ENCODE data around the gene TULP4.

Gene TULP4, protein sequence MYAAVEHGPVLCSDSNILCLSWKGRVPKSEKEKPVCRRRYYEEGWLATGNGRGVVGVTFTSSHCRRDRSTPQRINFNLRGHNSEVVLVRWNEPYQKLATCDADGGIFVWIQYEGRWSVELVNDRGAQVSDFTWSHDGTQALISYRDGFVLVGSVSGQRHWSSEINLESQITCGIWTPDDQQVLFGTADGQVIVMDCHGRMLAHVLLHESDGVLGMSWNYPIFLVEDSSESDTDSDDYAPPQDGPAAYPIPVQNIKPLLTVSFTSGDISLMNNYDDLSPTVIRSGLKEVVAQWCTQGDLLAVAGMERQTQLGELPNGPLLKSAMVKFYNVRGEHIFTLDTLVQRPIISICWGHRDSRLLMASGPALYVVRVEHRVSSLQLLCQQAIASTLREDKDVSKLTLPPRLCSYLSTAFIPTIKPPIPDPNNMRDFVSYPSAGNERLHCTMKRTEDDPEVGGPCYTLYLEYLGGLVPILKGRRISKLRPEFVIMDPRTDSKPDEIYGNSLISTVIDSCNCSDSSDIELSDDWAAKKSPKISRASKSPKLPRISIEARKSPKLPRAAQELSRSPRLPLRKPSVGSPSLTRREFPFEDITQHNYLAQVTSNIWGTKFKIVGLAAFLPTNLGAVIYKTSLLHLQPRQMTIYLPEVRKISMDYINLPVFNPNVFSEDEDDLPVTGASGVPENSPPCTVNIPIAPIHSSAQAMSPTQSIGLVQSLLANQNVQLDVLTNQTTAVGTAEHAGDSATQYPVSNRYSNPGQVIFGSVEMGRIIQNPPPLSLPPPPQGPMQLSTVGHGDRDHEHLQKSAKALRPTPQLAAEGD (N-terminal part only)

DNA sequence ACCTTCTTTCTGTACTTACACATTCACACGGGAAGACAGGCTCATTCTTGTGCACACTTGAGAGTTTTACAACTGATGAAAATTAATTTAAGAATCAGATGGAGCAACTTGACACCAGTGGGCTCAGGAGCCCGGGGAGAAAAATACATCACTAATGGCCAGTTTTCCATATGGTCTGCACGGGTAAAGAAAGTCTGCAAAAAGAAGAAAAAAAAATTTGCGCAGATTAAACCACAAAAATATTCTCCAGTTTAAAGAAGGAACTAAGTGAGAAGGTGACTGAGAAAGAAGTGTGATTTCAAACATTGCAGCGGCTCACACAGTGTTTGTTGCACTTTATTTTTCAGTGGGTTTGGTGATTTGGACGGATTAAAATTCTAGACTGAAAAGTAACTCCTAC lies at the start of gene TULP4:
TSS of gene TULP4 (plus strand) at position 301 of the 400 bp plus-strand sequence. CDS start 1,552 bp downstream, outside the sequence.
- POLR2A ChIA-PET (ENCODE audit: low non-redundant PET): no interaction called here
- DNase-seq (ENCODE audit: low spot score): no peak
- CTCF ChIA-PET: no interaction called here
- H3K27ac ChIP-seq: no peak within 1 kb of the TSS
- TF ChIP-seq, protein P1, sequence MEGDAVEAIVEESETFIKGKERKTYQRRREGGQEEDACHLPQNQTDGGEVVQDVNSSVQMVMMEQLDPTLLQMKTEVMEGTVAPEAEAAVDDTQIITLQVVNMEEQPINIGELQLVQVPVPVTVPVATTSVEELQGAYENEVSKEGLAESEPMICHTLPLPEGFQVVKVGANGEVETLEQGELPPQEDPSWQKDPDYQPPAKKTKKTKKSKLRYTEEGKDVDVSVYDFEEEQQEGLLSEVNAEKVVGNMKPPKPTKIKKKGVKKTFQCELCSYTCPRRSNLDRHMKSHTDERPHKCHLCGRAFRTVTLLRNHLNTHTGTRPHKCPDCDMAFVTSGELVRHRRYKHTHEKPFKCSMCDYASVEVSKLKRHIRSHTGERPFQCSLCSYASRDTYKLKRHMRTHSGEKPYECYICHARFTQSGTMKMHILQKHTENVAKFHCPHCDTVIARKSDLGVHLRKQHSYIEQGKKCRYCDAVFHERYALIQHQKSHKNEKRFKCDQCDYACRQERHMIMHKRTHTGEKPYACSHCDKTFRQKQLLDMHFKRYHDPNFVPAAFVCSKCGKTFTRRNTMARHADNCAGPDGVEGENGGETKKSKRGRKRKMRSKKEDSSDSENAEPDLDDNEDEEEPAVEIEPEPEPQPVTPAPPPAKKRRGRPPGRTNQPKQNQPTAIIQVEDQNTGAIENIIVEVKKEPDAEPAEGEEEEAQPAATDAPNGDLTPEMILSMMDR (conservative IDR thresholded peaks at IDR 0.05; ENCODE audit: low read depth): no peak

DNA sequence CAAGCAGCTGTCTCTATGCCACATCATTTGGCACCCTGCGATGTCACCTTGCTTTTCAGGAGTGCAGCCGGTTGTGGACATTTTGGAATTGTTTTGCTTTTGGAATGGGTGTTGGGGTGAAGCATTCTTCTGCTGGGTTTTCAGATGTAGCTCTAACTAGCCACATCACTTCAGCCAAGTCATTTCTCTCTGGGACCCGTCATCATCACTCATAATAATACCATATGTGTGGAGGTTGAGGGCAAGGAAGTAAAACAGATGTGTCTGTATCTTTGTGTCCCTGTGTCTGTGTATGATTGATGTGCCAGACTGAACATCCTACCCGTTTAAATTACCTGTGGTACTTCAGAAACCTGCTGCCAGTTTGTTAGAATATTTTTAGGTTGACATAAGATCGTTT lies 49.5 kb upstream of the TULP4 start:
- POLR2A ChIA-PET (ENCODE audit: low non-redundant PET): no interaction called here
- DNase-seq (ENCODE audit: low spot score): no peak
- CTCF ChIA-PET: interaction anchor here (0.8 kb wide), 1 partner anchor 11 kb away, joined by 4 read pairs; no protein-coding TSS in a partner anchor
- no peak overlapping the region for H3K27ac ChIP-seq
- TF ChIP-seq, protein P1 (conservative IDR thresholded peaks at IDR 0.05; ENCODE audit: low read depth): no peak

DNA sequence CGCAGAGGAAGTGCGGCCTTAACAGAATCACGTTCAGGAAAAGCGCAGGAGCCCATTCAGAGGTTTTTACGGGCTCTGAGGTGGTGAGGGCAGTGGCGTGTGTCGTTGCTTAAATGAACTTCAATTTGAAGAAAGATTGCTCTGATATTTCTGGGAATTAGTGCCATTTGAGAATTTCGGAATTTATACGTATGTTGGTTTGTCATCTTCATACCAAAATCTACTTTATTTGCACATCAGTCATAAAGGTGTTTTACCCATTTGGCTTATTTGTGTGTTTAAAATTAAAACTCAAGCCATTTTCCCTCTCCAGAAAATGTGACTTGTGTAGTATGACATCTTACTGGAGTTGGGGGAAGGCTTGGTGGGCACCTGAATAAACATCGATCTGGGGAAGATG lies 48.1 kb upstream of the TULP4 start:
- CTCF ChIA-PET: no interaction called here
- no peak for DNase-seq (ENCODE audit: low spot score)
- POLR2A ChIA-PET (ENCODE audit: low non-redundant PET): no interaction called here
- H3K27ac ChIP-seq: no peak overlapping the region
- TF ChIP-seq, protein P1 (conservative IDR thresholded peaks at IDR 0.05; ENCODE audit: low read depth): no peak

DNA sequence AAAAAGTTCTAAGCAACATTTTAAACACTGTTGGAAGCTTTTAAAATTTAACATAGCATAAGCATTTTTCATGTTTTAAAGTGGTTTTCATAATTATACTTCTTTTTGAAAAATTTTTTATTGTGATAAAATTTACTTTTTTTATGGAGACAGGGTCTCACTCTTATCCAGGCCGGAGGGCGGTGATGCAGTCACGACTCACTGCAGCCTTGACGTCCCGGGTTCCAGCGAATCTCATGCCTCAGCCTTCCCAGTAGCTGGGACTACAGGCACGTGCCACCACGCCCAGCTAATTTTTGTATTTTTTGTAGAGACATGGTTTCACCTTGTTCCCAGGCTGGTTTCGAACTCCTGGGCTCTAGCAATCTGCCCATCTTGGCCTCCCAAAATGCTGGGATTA lies 46.1 kb upstream of the TULP4 start:
- H3K27ac ChIP-seq: no peak overlapping the region
- POLR2A ChIA-PET (ENCODE audit: low non-redundant PET): interaction anchor here (0.7 kb wide), 1 partner anchor 34 kb away, joined by 3 read pairs; no protein-coding TSS in a partner anchor
- no peak for DNase-seq (ENCODE audit: low spot score)
- CTCF ChIA-PET: interaction anchor here (0.6 kb wide), 1 partner anchor 58 kb away, joined by 4 read pairs; no protein-coding TSS in a partner anchor
- TF ChIP-seq, protein P1 (conservative IDR thresholded peaks at IDR 0.05; ENCODE audit: low read depth): no peak

DNA sequence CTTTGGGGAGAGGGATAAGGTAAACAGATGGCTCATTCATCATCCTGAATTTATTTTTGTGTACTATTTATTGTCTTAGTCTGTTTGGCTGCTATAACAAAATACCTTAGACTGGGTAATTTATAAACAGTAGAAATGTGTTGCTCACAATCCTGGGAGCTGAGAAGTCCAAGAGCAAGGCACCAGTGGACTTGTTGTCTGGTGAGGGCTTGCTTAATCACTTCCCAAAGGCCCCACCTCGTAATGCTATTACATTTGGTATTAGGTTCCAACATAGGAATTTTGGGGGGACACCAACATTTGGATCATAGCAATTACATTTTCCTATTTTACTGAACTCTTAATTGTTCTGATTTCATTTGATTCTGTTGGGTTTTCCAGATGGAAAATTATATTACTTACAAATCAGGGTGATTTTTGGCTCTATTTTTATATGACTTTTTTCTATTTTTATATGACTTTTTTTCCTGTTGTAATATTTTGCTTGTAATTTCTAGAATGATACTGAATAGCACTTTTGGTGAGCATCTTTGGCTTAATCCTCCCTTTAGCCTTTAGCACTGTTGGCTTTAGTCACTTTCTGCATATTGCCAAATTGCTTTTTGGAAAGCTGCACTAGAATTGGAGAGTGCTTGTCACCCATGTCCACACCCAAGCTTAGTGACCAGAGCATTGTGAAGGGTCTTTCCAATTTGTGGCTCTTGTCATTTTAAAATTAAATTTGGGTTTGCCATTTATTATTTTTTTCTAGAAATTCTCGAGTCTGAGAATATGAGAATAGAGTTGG lies 43.7 kb upstream of the TULP4 start:
- H3K27ac ChIP-seq: no peak overlapping the region
- CTCF ChIA-PET: interaction anchor here (0.6 kb wide), 1 partner anchor 17 kb away, joined by 3 read pairs; no protein-coding TSS in a partner anchor
- no peak for DNase-seq (ENCODE audit: low spot score)
- TF ChIP-seq, protein P1 (conservative IDR thresholded peaks at IDR 0.05; ENCODE audit: low read depth): no peak
- POLR2A ChIA-PET (ENCODE audit: low non-redundant PET): no interaction called here

DNA sequence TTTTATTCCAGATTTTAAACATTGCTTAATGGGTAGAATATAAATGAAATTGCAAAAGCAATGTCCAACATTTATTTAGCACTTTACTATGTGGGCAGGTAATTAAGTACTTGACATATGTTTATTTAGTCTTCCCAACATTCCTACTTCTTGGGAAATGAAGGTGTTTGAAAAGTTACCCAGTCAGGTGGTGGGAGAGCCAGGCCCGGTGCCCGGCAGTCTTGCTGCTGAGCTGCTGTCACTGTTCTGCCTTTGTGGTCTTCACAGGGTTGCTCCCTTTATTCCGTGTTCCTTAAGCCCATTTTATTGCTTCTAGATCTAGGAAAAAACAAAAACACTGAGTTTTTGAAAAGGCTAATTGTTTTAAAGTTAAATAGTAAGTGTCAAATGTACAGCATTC lies 42.6 kb upstream of the TULP4 start:
- ChIA-PET CTCF (no interaction called here), POLR2A (ENCODE audit: low non-redundant PET) (no interaction called here)
- TF ChIP-seq, protein P1 (conservative IDR thresholded peaks at IDR 0.05; ENCODE audit: low read depth): no peak
- H3K27ac ChIP-seq: no peak overlapping the region
- no peak for DNase-seq (ENCODE audit: low spot score)
